HEK293 (cell line): Measurements from ENCODE around the gene GNG7.

ENCODE experiments used
- CTCF ChIA-PET: fragments of 350-600 bp; formaldehyde crosslinking; extraction: SDS; loops from one replicate; lab custom pipeline; 2021; ENCODE audit warnings: antibody characterized with exemption; lab: Yijun Ruan, JAX
- POLR2A ChIA-PET: fragments of 300-600 bp; formaldehyde crosslinking; extraction: SDS; loops from one replicate; lab custom pipeline; 2020; ENCODE audit warnings: antibody characterized with exemption, inconsistent platforms; lab: Yijun Ruan, JAX
- H3K27ac ChIP-seq: fragments of 200-500 bp; sonication (Bioruptor generic); 2 replicates; pipeline ENCODE4 v1.5.1; 2014; ENCODE audit warnings: low read depth, low read length, control low read depth, inconsistent platforms; ENCODE audit errors: extremely low read depth
- H3K36me3 ChIP-seq, 2 experiments: fragments of 200-500 bp in 1 of 2; sonication (Bioruptor generic) in 1 of 2; 1 replicate in 1 of 2; 2 replicates in 1 of 2; pipeline ENCODE4 v1.5.1; 2014 to 2017; ENCODE audit warnings: inconsistent platforms in 2 of 2, low read length in 2 of 2; ENCODE audit not compliant: control insufficient read depth in 2 of 2, insufficient read depth in 1 of 2
- H3K4me1 ChIP-seq: fragments of 200-500 bp; sonication (Bioruptor generic); 2 replicates; pipeline ENCODE4 v1.5.1; 2014; ENCODE audit warnings: mild to moderate bottlenecking, low read length, inconsistent platforms; ENCODE audit not compliant: control insufficient read depth, insufficient read depth
- H3K4me3 ChIP-seq: 2 replicates; pipeline ENCODE4 v1.5.1; 2011; ENCODE audit warnings: low read depth, mild to moderate bottlenecking, control low read depth, low read length, moderate library complexity
- H3K9me3 ChIP-seq: fragments of 200-500 bp; sonication (Bioruptor generic); 2 replicates; pipeline ENCODE4 v1.5.1; 2014; ENCODE audit warnings: low read depth, low read length, inconsistent platforms; ENCODE audit not compliant: control insufficient read depth, insufficient read depth
- EGR2 ChIP-seq: fragments of 450-650 bp; formaldehyde crosslinking; IDR thresholded peaks from 2 replicates; pipeline ENCODE4 v1.5.1; 2016; ENCODE audit warnings: low read depth, missing biosample characterization, missing genetic modification characterization
- HIC1 ChIP-seq: fragments of 450-650 bp; formaldehyde crosslinking; IDR thresholded peaks from 2 replicates; pipeline ENCODE4 v1.5.1; 2016; ENCODE audit warnings: missing biosample characterization, missing genetic modification characterization
- HOXC10 ChIP-seq: sonication (generic); formaldehyde crosslinking; IDR thresholded peaks from 2 replicates; pipeline ENCODE4 v1.8.1; 2023; ENCODE audit warnings: mild to moderate bottlenecking, missing genetic modification reagents
- PATZ1 ChIP-seq: fragments of 450-650 bp; formaldehyde crosslinking; IDR thresholded peaks from 2 replicates; pipeline ENCODE4 v1.5.1; 2016; ENCODE audit warnings: missing biosample characterization, missing genetic modification characterization
- SP7 ChIP-seq: fragments of 450-650 bp; formaldehyde crosslinking; IDR thresholded peaks from 2 replicates; pipeline ENCODE4 v1.5.1; 2016; ENCODE audit warnings: missing biosample characterization, missing genetic modification characterization
- WT1 ChIP-seq: fragments of 450-650 bp; formaldehyde crosslinking; IDR thresholded peaks from 2 replicates; pipeline ENCODE4 v1.5.1; 2016; ENCODE audit warnings: missing biosample characterization, missing genetic modification characterization
- ZBTB10 ChIP-seq: fragments of 450-650 bp; formaldehyde crosslinking; IDR thresholded peaks from 2 replicates; pipeline ENCODE4 v1.5.1; 2016; ENCODE audit warnings: missing biosample characterization, missing genetic modification characterization
- ZNF10 ChIP-seq: fragments of 450-650 bp; formaldehyde crosslinking; IDR thresholded peaks from 2 replicates; pipeline ENCODE4 v1.5.1; 2017; ENCODE audit warnings: missing biosample characterization, missing genetic modification characterization
- ZNF398 ChIP-seq: fragments of 450-650 bp; formaldehyde crosslinking; IDR thresholded peaks from 2 replicates; pipeline ENCODE4 v1.5.1; 2017; ENCODE audit warnings: missing biosample characterization, missing genetic modification characterization
- ZNF433 ChIP-seq: fragments of 450-650 bp; formaldehyde crosslinking; IDR thresholded peaks from 2 replicates; pipeline ENCODE4 v1.5.1; 2016; ENCODE audit warnings: missing biosample characterization, missing genetic modification characterization, low read depth
- ZNF600 ChIP-seq: fragments of 450-650 bp; formaldehyde crosslinking; IDR thresholded peaks from 2 replicates; pipeline ENCODE4 v1.5.1; 2016; ENCODE audit warnings: missing biosample characterization, missing genetic modification characterization

The GNG7 gene

DNA sequence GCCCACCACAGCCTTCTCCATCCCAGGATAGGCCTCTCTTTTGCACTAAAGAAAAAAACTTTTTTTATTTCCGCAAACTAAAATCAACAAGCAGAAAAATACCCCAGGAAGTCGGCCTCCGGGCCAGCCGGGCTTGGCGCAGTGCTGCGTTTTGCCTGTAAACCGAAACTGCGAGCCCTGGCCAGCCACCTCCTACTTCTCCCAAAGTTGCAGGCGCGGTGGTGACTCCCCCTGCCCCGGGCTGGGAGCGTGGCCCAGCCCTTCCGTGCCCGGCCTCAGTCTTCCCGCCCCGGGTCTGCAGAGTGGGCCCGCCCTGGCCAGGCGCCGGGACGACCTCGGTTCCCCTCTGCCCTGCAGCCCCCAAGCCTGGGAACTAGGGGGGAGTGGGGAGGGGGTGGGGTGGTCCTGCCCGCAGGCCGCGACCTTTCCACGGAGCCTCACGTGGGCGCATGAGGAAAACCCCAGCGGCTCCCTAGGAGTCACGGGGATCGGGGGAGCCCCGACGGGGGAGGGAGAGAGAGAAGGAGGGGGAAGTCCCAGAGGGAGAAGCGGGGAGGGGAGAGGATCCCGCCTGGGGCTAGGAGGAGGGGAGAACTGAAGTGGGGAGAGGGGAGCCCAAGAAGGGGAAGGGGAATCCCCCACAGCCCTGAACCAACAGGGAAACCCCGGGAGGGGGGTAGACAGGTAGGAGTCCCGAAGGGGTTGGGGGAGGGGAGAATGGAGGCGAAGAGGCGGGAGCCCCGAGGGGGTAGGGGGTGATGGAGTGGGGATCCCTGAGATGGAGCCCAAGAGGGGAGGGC lies 223.5 kb downstream of the GNG7 start:
- TF ChIP-seq ZBTB10 (tag by site-specific recombination) = peak; percentile 70
- TF ChIP-seq ZNF433 = no peak
- TF ChIP-seq EGR2 (tag by site-specific recombination) = peak; percentile 13; the same call in 1 of the 2 replicates
- TF ChIP-seq ZNF10 (tag by site-specific recombination) = 0 out of 2 replicates have a peak, but pooled peaks have one; percentile 24
- TF ChIP-seq ZNF398 (tag by site-specific recombination) = peak; percentile 89
- no peak for TF ChIP-seq WT1 (tag by site-specific recombination)
- TF ChIP-seq PATZ1 = peak; percentile 31; the same call in 1 of the 2 replicates
- no peak for TF ChIP-seq SP7
- peaks cover 15% of the 10 kb centered on the region for H3K4me1 ChIP-seq
- H3K4me3 ChIP-seq = peak overlapping the region; percentile 95
- ChIA-PET CTCF (interaction anchor here (1.0 to 3.7 kb wide), 5 partner anchors 16 to 133 kb away, joined by 3 to 26 read pairs (median 4); no protein-coding TSS in a partner anchor), POLR2A (interaction anchor here (0.6 to 6.4 kb wide), 19 partner anchors 14 to 157 kb away, joined by 3 to 374 read pairs (median 49); partner anchors contain the start of gene LMNB2)
- H3K36me3 ChIP-seq = peaks cover 0 to 6% of the 10 kb centered on the region in 2 experiments; a peak in 1 of 3 replicates
- no peak overlapping the region for H3K27ac ChIP-seq
- no peaks in the 10 kb centered on the region for H3K9me3 ChIP-seq

- Histone ChIP-seq H3K27ac (no peak overlapping the region), H3K9me3 (no peaks in the 10 kb centered on the region)
- TF ChIP-seq ZNF600 (tag by site-specific recombination) (peak; percentile 27; the same call in 1 of the 2 replicates), HIC1 (tag by site-specific recombination) (0 out of 2 replicates have a peak, but pooled peaks have one; percentile 39), PATZ1 (peak; percentile 28), HOXC10 (no peak)
- TF ChIP-seq, all 188 proteins: peak for 3
- CTCF ChIA-PET = interaction anchor here (0.6 to 3.7 kb wide), 8 partner anchors 10 to 136 kb away, joined by 3 to 26 read pairs (median 4); no protein-coding TSS in a partner anchor
- Histone ChIP-seq H3K36me3 (peaks cover 0 to 6% of the 10 kb centered on the region in 2 experiments; a peak in 1 of 3 replicates), H3K4me3 (peak overlapping the region; percentile 95), H3K4me1 (peaks cover 15% of the 10 kb centered on the region)
- POLR2A ChIA-PET = interaction anchor here (0.5 to 6.4 kb wide), 23 partner anchors 10 to 158 kb away, joined by 3 to 374 read pairs (median 7); partner anchors contain the start of genes LMNB2 and TIMM13
Measured at GRCh38 chr19:2478278-2478755, 224.2 kb downstream of the GNG7 start.
